Uterus (tissue), 4 donors: ENCODE data around the gene ZDHHC12. TPM values are rescaled to one million over a fixed set of nuclear protein-coding genes. Genes with fewer than 3 reads are reported as not detected.
A peak's percentile ranks its signal among the peaks of the same experiment; 100 is the strongest.

Source experiments
- DNase-seq, 2 donors: peaks; one replicate each; pipeline ENCODE4 v3.0.0-alpha.2; 2019 to 2020
- H3K27ac ChIP-seq, 2 donors: fragments of 200-600 bp; sonication (generic); 1 replicate in 1 of 2; 2 replicates in 1 of 2; pipeline ENCODE4 v1.5.1; 2016 to 2018
- H3K27me3 ChIP-seq, 2 donors: fragments of 200-600 bp; sonication (generic); one replicate each; pipeline ENCODE4 v1.5.1; 2018 to 2019; ENCODE audit warnings: control low read depth in 1 of 2
- H3K36me3 ChIP-seq, 2 donors: fragments of 200-600 bp; sonication (generic); one replicate each; pipeline ENCODE4 v1.5.1; 2019; ENCODE audit warnings: control low read depth in 1 of 2
- H3K4me1 ChIP-seq, 2 donors: fragments of 200-600 bp; sonication (generic); one replicate each; pipeline ENCODE4 v1.5.1; 2018 to 2019; ENCODE audit warnings: control low read depth in 1 of 2
- H3K4me3 ChIP-seq, 2 donors: fragments of 200-600 bp; sonication (generic); 1 replicate in 1 of 2; 2 replicates in 1 of 2; pipeline ENCODE4 v1.5.1; 2018 to 2019; ENCODE audit warnings: mild to moderate bottlenecking in 1 of 2
- H3K9me3 ChIP-seq, 2 donors: fragments of 200-600 bp; sonication (generic); one replicate each; pipeline ENCODE4 v1.5.1; 2019; ENCODE audit warnings: control low read depth in 1 of 2
- CTCF ChIP-seq, 4 experiments: fragments of 200-600 bp in 2 of 4; fragments of 450-650 bp in 2 of 4; sonication (generic) in 2 of 4; IDR thresholded peaks; one replicate each; pipeline ENCODE4 v1.5.1; 2016 to 2019; ENCODE audit warnings: antibody characterized with exemption in 4 of 4, mild to moderate bottlenecking in 2 of 4, moderate library complexity in 1 of 4
- POLR2A ChIP-seq, 2 donors: fragments of 450-650 bp; IDR thresholded peaks; one replicate each; pipeline ENCODE4 v1.6.1; 2016; ENCODE audit warnings: antibody characterized with exemption in 2 of 2, mild to moderate bottlenecking in 1 of 2, moderate library complexity in 1 of 2
- intact Hi-C: fragments of 100-400 bp; cut with DNase I; formaldehyde crosslinking; loops from one replicate; pipeline ENCODE4 v1.15.1; 2023; ENCODE audit warnings: low total_unique reads
- total RNA-seq, 4 donors: library from RNA; depleted of rRNA in 3 of 4; stranded (reverse); fragments of >200 nt in 3 of 4; gene quantifications; one replicate each; pipeline versions ENCODE4 v1.1.0 to v1.2.4, GENCODE V29; 2014 to 2023
- donor health status: DM: yes; HTN: yes; CAD: no.

The ZDHHC12 gene
- total RNA-seq: 10 to 100 TPM in 1 of 4 donors, 1 to 10 TPM in 2, under 1 TPM in 1; 0.59 to 11.7 (median 6.5) TPM

- H3K4me1 ChIP-seq: no peaks in the 10 kb centered on the region
- peak; percentile 89 to 96 for DNase-seq
- H3K4me3 ChIP-seq: peak within 1 kb of the TSS; percentile 45 to 50
- intact Hi-C loops: no loop called here
- peak in 1 of 2 donors; percentile 69 for TF ChIP-seq POLR2A (IDR thresholded peaks at IDR 0.05)
- no peak for TF ChIP-seq CTCF (IDR thresholded peaks at IDR 0.05)
- H3K36me3 ChIP-seq: no peaks in the 10 kb centered on the region
- H3K27me3 ChIP-seq: no peaks in the 10 kb centered on the region
- no peaks in the 10 kb centered on the region for H3K9me3 ChIP-seq
- peak within 1 kb of the TSS; percentile 67 to 86 for H3K27ac ChIP-seq
Measured at GRCh38 chr9:128723866-128724743, at the start of gene ZDHHC12. TSS of gene ZDHHC12 (minus strand) at chr9:128724127. CDS start at chr9:128724093, 34 bp downstream.

GRCh38 chr9:128773049-128773448 is 49.1 kb upstream of the ZDHHC12 start:
- no peaks in the 10 kb centered on the region for H3K9me3 ChIP-seq
- intact Hi-C loops: no loop called here
- no peaks in the 10 kb centered on the region for H3K36me3 ChIP-seq

GRCh38 chr9:128771745-128772519 is 48.0 kb upstream of the ZDHHC12 start, which contains the start of gene ZER1:
TSS of gene ZER1 (minus strand) at chr9:128771927. CDS start at chr9:128755565, 16,362 bp downstream.
- peak; percentile 76 to 81 for TF ChIP-seq POLR2A (IDR thresholded peaks at IDR 0.05)
- TF ChIP-seq CTCF (IDR thresholded peaks at IDR 0.05): peak in 3 of 4 experiments; percentile 3 to 38 (median 6)
- Histone ChIP-seq H3K27ac (peak within 1 kb of the TSS; percentile 90 to 91), H3K36me3 (no peaks in the 10 kb centered on the region), H3K9me3 (no peaks in the 10 kb centered on the region), H3K4me1 (no peaks in the 10 kb centered on the region), H3K4me3 (peak within 1 kb of the TSS; percentile 94 to 95), H3K27me3 (no peaks in the 10 kb centered on the region)
- peak; percentile 90 to 91 for DNase-seq
- intact Hi-C loops: no loop called here

More at GRCh38 chr9:128773049-128773448, 49.1 kb upstream of the ZDHHC12 start:
- H3K27me3 ChIP-seq: no peaks in the 10 kb centered on the region
- H3K4me3 ChIP-seq: no peak overlapping the region
- H3K27ac ChIP-seq: no peak overlapping the region
- TF ChIP-seq CTCF (IDR thresholded peaks at IDR 0.05) (no peak), POLR2A (IDR thresholded peaks at IDR 0.05) (no peak)
- no peaks in the 10 kb centered on the region for H3K4me1 ChIP-seq
- DNase-seq: no peak

GRCh38 chr9:128771094-128771721 is 47.3 kb upstream of the ZDHHC12 start:
- intact Hi-C loops: no loop called here
- no peak for DNase-seq
- Histone ChIP-seq H3K4me1 (no peaks in the 10 kb centered on the region), H3K36me3 (no peaks in the 10 kb centered on the region), H3K27me3 (no peaks in the 10 kb centered on the region), H3K4me3 (peak overlapping the region; percentile 94 to 95), H3K27ac (peak overlapping the region; percentile 90 to 91), H3K9me3 (no peaks in the 10 kb centered on the region)
- TF ChIP-seq POLR2A (IDR thresholded peaks at IDR 0.05) (no peak), CTCF (IDR thresholded peaks at IDR 0.05) (no peak)
